GM19099 (cell line): ENCODE data around the gene PODN.

Source experiments
- POLR2A ChIP-seq: IDR thresholded peaks from 3 replicates; pipeline ENCODE4 v1.6.1; 2011; ENCODE audit warnings: low read depth; ENCODE audit not compliant: insufficient read length; ENCODE audit errors: extremely low read depth

The PODN gene

GRCh38 chr1:53066488-53066887 is 4.5 kb downstream of the PODN start:
- TF ChIP-seq POLR2A: no peak

GRCh38 chr1:53066891-53067738 is 5.1 kb downstream of the PODN start:
- TF ChIP-seq POLR2A: no peak

GRCh38 chr1:53067886-53068285 is 5.9 kb downstream of the PODN start:
- no peak for TF ChIP-seq POLR2A

GRCh38 chr1:53068314-53069099 is 6.5 kb downstream of the PODN start:
- no peak for TF ChIP-seq POLR2A

- no peak for TF ChIP-seq POLR2A
Observed at GRCh38 chr1:53069265-53069662, 7.3 kb downstream of the PODN start.

GRCh38 chr1:53069663-53070327 is 7.8 kb downstream of the PODN start:
- no peak for TF ChIP-seq POLR2A

- TF ChIP-seq POLR2A: no peak
Observed at GRCh38 chr1:53070621-53071020, 8.6 kb downstream of the PODN start.

- TF ChIP-seq POLR2A: no peak
Observed at GRCh38 chr1:53071167-53071865, 9.3 kb downstream of the PODN start.

- no peak for TF ChIP-seq POLR2A
Observed at GRCh38 chr1:53071915-53072314, 9.9 kb downstream of the PODN start.

- TF ChIP-seq POLR2A: no peak
Observed at GRCh38 chr1:53073287-53073686, 11.3 kb downstream of the PODN start.

GRCh38 chr1:53073868-53074311 is 11.9 kb downstream of the PODN start:
- TF ChIP-seq POLR2A: no peak

GRCh38 chr1:53074313-53075154 is 12.5 kb downstream of the PODN start:
- TF ChIP-seq POLR2A: no peak

GRCh38 chr1:53075206-53075605 is 13.2 kb downstream of the PODN start:
- TF ChIP-seq POLR2A: no peak

- no peak for TF ChIP-seq POLR2A
Observed at GRCh38 chr1:53075761-53076163, 13.7 kb downstream of the PODN start.
